ENCODE results near the gene P2RX7. TPM values are rescaled to one million over a fixed set of nuclear protein-coding genes. Genes with fewer than 3 reads are reported as not detected.
A peak's percentile ranks its signal among the peaks of the same experiment; 100 is the strongest.

P2RX7 gene
- total and polyA plus RNA-seq, 9 of the 15 experiments (the other 6 are each of a cell fraction or from before 2014, with no cell fraction given) = 0.04 to 0.65 (median 0.30) TPM

- TF ChIP-seq ZNF655 (CRISPR knock-in tag; IDR thresholded peaks at IDR 0.05) (no peak), GTF3C2 (IDR thresholded peaks at IDR 0.05; ENCODE audit: borderline replicate concordance, extremely low read depth, insufficient read length) (no peak), ZZZ3 (IDR thresholded peaks at IDR 0.05) (no peak), ETS2 (tag; IDR thresholded peaks at IDR 0.05; ENCODE audit: borderline replicate concordance, poor library complexity, severe bottlenecking) (no peak), ETV5 (CRISPR knock-in tag; IDR thresholded peaks at IDR 0.05; ENCODE audit: low read depth) (no peak), RBM22 (IDR thresholded peaks at IDR 0.05; ENCODE audit: low read depth, low read length, poor library complexity, severe bottlenecking) (no peak), SREBF2 (CRISPR knock-in tag; IDR thresholded peaks at IDR 0.05) (no peak), RBM34 (IDR thresholded peaks at IDR 0.05; ENCODE audit: borderline replicate concordance, insufficient read depth, low read length) (no peak), ZHX1 (conservative IDR thresholded peaks at IDR 0.05; ENCODE audit: low read length) (no peak), PRDM10 (IDR thresholded peaks at IDR 0.05; ENCODE audit: partially characterized antibody) (no peak), HES1 (IDR thresholded peaks at IDR 0.05; ENCODE audit: low read depth) (peak; percentile 44; the same call in 1 of the 2 replicates), NBN (IDR thresholded peaks at IDR 0.05; ENCODE audit: low read depth) (no peak), ZNF217 (CRISPR knock-in tag; IDR thresholded peaks at IDR 0.05) (no peak), HEY1 (CRISPR knock-in tag; IDR thresholded peaks at IDR 0.05; ENCODE audit: borderline replicate concordance) (no peak), TAF7 (tag; IDR thresholded peaks at IDR 0.05) (no peak), ATF1 (CRISPR knock-in tag; IDR thresholded peaks at IDR 0.05) (no peak), ATF1 (tag; IDR thresholded peaks at IDR 0.05) (no peak)
These were observed 18.5 kb upstream of the P2RX7 start (continued) for GRCh38 chr12:121114019-121114639.
